HCT116 (cell line): ENCODE measurements around the gene ZMYM2.

ENCODE experiments used
- CEBPB ChIP-seq: IDR thresholded peaks from 2 replicates; pipeline ENCODE4 v1.6.1; 2012; ENCODE audit warnings: low read depth
- ELF1 ChIP-seq: IDR thresholded peaks from 2 replicates; pipeline ENCODE4 v1.6.1; 2012; ENCODE audit warnings: low read depth, borderline replicate concordance
- EZH2 ChIP-seq: fragments of 200-600 bp; sonication (generic); IDR thresholded peaks from 2 replicates; pipeline ENCODE4 v1.6.1; 2017; ENCODE audit warnings: antibody characterized with exemption, mixed run types
- EZH2phosphoT487 ChIP-seq: fragments of 200-600 bp; IDR thresholded peaks from 2 replicates; pipeline ENCODE4 v1.6.1; 2018; ENCODE audit warnings: antibody characterized with exemption, borderline replicate concordance
- POLR2A ChIP-seq: IDR thresholded peaks from 2 replicates; pipeline ENCODE4 v1.7.0; 2011; ENCODE audit warnings: borderline replicate concordance; ENCODE audit not compliant: insufficient read depth, insufficient read length; ENCODE audit errors: extremely low read depth
- POLR2AphosphoS5 ChIP-seq: IDR thresholded peaks from 2 replicates; pipeline ENCODE4 v1.6.1; 2011; ENCODE audit warnings: mild to moderate bottlenecking, low read depth, low read length, moderate library complexity
- YY1 ChIP-seq: IDR thresholded peaks from 2 replicates; pipeline ENCODE4 v1.6.1; 2011; ENCODE audit warnings: low read length, low read depth, moderate library complexity, mild to moderate bottlenecking; ENCODE audit not compliant: insufficient replicate concordance; ENCODE audit errors: extremely low read depth
- ZFX ChIP-seq: fragments of 450-650 bp; IDR thresholded peaks from 2 replicates; pipeline ENCODE4 v1.6.1; 2017
- ZNF274 ChIP-seq: fragments of 200-500 bp; sonication (Bioruptor generic); IDR thresholded peaks from 2 replicates; pipeline ENCODE4 v1.6.1; 2014; ENCODE audit warnings: mild to moderate bottlenecking, low read depth, low read length, inconsistent platforms
- TF ChIP-seq, protein P1 (sequence below): IDR thresholded peaks from 2 replicates; pipeline ENCODE4 v1.6.1; 2012
- TF ChIP-seq, protein P2 (sequence below), 3 experiments: fragments of 200-600 bp in 1 of 3; sonication (generic) in 1 of 3; IDR thresholded peaks in 2 of 3; conservative IDR thresholded peaks in 1 of 3; 2 replicates each; pipeline ENCODE4 v1.5.1; 2012 to 2017; ENCODE audit warnings: low read depth in 2 of 3, low read length in 2 of 3, antibody characterized with exemption in 1 of 3, borderline replicate concordance in 1 of 3, control low read depth in 1 of 3, mild to moderate bottlenecking in 1 of 3, mixed read lengths in 1 of 3, mixed run types in 1 of 3, moderate library complexity in 1 of 3; ENCODE audit not compliant: insufficient read depth in 1 of 3
- TF ChIP-seq, protein P3 (sequence below): IDR thresholded peaks from 2 replicates; pipeline ENCODE4 v1.6.1; 2011; ENCODE audit warnings: mild to moderate bottlenecking, low read length, moderate library complexity; ENCODE audit not compliant: insufficient replicate concordance; ENCODE audit errors: extremely low read depth
- TF ChIP-seq, protein P4 (sequence below): IDR thresholded peaks from 2 replicates; pipeline ENCODE4 v1.6.1; 2012; ENCODE audit warnings: low read depth

DNA sequence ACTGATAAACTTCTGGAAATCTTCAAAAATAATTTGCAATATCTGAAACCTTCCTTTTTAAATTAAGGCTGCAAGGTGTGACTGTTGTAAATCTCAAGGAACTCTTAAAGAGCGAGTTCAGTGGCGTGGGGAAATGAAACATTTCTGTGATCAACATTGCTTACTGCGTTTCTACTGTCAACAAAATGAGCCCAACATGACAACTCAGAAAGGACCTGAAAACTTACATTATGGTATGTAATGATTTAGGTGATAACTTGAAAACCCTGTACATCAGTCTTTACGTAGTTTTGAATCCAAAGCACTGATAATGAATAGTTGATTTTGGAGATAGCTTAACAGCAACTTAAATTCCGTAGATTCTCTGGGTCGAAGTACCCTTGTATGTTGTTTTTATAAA, 92.8 kb downstream of the ZMYM2 start:
- TF ChIP-seq, protein P1, sequence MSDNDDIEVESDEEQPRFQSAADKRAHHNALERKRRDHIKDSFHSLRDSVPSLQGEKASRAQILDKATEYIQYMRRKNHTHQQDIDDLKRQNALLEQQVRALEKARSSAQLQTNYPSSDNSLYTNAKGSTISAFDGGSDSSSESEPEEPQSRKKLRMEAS: no peak
- TF ChIP-seq POLR2A (no peak), EZH2phosphoT487 (no peak), ZNF274 (no peak), ELF1 (no peak), EZH2 (no peak), CEBPB (no peak), POLR2AphosphoS5 (no peak), YY1 (no peak), ZFX (no peak)
- TF ChIP-seq, protein P2, sequence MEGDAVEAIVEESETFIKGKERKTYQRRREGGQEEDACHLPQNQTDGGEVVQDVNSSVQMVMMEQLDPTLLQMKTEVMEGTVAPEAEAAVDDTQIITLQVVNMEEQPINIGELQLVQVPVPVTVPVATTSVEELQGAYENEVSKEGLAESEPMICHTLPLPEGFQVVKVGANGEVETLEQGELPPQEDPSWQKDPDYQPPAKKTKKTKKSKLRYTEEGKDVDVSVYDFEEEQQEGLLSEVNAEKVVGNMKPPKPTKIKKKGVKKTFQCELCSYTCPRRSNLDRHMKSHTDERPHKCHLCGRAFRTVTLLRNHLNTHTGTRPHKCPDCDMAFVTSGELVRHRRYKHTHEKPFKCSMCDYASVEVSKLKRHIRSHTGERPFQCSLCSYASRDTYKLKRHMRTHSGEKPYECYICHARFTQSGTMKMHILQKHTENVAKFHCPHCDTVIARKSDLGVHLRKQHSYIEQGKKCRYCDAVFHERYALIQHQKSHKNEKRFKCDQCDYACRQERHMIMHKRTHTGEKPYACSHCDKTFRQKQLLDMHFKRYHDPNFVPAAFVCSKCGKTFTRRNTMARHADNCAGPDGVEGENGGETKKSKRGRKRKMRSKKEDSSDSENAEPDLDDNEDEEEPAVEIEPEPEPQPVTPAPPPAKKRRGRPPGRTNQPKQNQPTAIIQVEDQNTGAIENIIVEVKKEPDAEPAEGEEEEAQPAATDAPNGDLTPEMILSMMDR (IDR thresholded peaks at IDR 0.05 in 2 of 3, conservative IDR thresholded peaks at IDR 0.05 in 1 of 3; ENCODE audit: borderline replicate concordance in 1 of 3, insufficient read depth in 1 of 3, low read depth in 2 of 3, low read length in 2 of 3): no peak
- TF ChIP-seq, protein P3, sequence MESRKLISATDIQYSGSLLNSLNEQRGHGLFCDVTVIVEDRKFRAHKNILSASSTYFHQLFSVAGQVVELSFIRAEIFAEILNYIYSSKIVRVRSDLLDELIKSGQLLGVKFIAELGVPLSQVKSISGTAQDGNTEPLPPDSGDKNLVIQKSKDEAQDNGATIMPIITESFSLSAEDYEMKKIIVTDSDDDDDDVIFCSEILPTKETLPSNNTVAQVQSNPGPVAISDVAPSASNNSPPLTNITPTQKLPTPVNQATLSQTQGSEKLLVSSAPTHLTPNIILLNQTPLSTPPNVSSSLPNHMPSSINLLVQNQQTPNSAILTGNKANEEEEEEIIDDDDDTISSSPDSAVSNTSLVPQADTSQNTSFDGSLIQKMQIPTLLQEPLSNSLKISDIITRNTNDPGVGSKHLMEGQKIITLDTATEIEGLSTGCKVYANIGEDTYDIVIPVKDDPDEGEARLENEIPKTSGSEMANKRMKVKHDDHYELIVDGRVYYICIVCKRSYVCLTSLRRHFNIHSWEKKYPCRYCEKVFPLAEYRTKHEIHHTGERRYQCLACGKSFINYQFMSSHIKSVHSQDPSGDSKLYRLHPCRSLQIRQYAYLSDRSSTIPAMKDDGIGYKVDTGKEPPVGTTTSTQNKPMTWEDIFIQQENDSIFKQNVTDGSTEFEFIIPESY: no peak
- TF ChIP-seq, protein P4, sequence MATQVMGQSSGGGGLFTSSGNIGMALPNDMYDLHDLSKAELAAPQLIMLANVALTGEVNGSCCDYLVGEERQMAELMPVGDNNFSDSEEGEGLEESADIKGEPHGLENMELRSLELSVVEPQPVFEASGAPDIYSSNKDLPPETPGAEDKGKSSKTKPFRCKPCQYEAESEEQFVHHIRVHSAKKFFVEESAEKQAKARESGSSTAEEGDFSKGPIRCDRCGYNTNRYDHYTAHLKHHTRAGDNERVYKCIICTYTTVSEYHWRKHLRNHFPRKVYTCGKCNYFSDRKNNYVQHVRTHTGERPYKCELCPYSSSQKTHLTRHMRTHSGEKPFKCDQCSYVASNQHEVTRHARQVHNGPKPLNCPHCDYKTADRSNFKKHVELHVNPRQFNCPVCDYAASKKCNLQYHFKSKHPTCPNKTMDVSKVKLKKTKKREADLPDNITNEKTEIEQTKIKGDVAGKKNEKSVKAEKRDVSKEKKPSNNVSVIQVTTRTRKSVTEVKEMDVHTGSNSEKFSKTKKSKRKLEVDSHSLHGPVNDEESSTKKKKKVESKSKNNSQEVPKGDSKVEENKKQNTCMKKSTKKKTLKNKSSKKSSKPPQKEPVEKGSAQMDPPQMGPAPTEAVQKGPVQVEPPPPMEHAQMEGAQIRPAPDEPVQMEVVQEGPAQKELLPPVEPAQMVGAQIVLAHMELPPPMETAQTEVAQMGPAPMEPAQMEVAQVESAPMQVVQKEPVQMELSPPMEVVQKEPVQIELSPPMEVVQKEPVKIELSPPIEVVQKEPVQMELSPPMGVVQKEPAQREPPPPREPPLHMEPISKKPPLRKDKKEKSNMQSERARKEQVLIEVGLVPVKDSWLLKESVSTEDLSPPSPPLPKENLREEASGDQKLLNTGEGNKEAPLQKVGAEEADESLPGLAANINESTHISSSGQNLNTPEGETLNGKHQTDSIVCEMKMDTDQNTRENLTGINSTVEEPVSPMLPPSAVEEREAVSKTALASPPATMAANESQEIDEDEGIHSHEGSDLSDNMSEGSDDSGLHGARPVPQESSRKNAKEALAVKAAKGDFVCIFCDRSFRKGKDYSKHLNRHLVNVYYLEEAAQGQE: no peak
